B cell (primary cell): ENCODE results near the gene HOGA1. TPM values are rescaled to one million over a fixed set of nuclear protein-coding genes. Genes with fewer than 3 reads are reported as not detected.
A peak's percentile ranks its signal among the peaks of the same experiment; 100 is the strongest.
"Not testable (repeated sequence)": the region's sequence is repeated elsewhere in the genome, so short reads cannot be mapped to it uniquely, and the experiment has no call there.

Experiments
- ATAC-seq: fragments of 200-7000 bp; cut with Tn5 transposase; one replicate; pipeline ENCODE4 v1.10.0; 2021; ENCODE audit warnings: low read depth, mild to moderate bottlenecking, moderate number of reproducible peaks, moderate library complexity
- CTCF ChIA-PET: fragments of 350-600 bp; sonication (Branson Sonifier 250); formaldehyde crosslinking; loops from one replicate; lab custom pipeline; 2021; ENCODE audit warnings: antibody characterized with exemption, inconsistent platforms; lab: Charles Lee
- POLR2A ChIA-PET: fragments of 350-600 bp; sonication (Branson Sonifier 250); formaldehyde crosslinking; loops from one replicate; lab custom pipeline; 2021; ENCODE audit warnings: antibody characterized with exemption; lab: Charles Lee
- DNase-seq: peaks from one replicate; pipeline ENCODE4 v3.0.0; 2013
- H2AFZ ChIP-seq: 2 replicates; pipeline ENCODE4 v1.6.1; 2012; ENCODE audit warnings: mild to moderate bottlenecking, low read depth, low read length; ENCODE audit not compliant: insufficient read depth, poor library complexity, severe bottlenecking
- H3K27ac ChIP-seq, 2 donors: 1 replicate in 1 of 2; 2 replicates in 1 of 2; pipeline ENCODE4 v1.5.1; 2012 to 2013; ENCODE audit warnings: low read length in 2 of 2, mild to moderate bottlenecking in 2 of 2, moderate library complexity in 1 of 2
- H3K27me3 ChIP-seq, 4 experiments: fragments of 200-600 bp in 1 of 4; sonication (generic) in 1 of 4; replicated peaks in 1 of 4; 1 replicate in 2 of 4; 2 replicates in 2 of 4; pipeline versions ENCODE4 v1.6.1 to v1.7.0; 2013 to 2016; ENCODE audit warnings: low read length in 3 of 4, mild to moderate bottlenecking in 2 of 4, mixed read lengths in 1 of 4, moderate library complexity in 1 of 4; ENCODE audit not compliant: insufficient read depth in 4 of 4, control insufficient read depth in 3 of 4; ENCODE audit errors: control extremely low read depth in 1 of 4
- H3K36me3 ChIP-seq, 2 experiments: replicated peaks in 1 of 2; 1 replicate in 1 of 2; 2 replicates in 1 of 2; pipeline versions ENCODE4 v1.6.1 to v1.7.1; 2013; ENCODE audit warnings: low read length in 1 of 2; ENCODE audit not compliant: insufficient read depth in 2 of 2, control insufficient read depth in 1 of 2; ENCODE audit errors: control extremely low read depth in 1 of 2, extremely low read depth in 1 of 2
- H3K4me1 ChIP-seq, 2 donors: fragments of 200-600 bp in 1 of 2; sonication (generic) in 1 of 2; 1 replicate in 1 of 2; 2 replicates in 1 of 2; pipeline versions ENCODE4 v1.5.1 to v1.6.1; 2013 to 2017; ENCODE audit warnings: low read length in 2 of 2; ENCODE audit not compliant: control insufficient read depth in 2 of 2, insufficient read depth in 2 of 2
- H3K4me2 ChIP-seq: replicated peaks from 2 replicates; pipeline ENCODE3; 2012; ENCODE audit warnings: mild to moderate bottlenecking, low read depth, low read length; ENCODE audit not compliant: poor library complexity, severe bottlenecking
- H3K4me3 ChIP-seq, 5 experiments: fragments of 200-600 bp in 1 of 5; sonication (generic) in 1 of 5; 1 replicate in 3 of 5; 2 replicates in 2 of 5; pipeline versions ENCODE4 v1.5.1 to v1.7.0; 2011 to 2016; ENCODE audit warnings: low read length in 4 of 5, mild to moderate bottlenecking in 4 of 5, low read depth in 2 of 5, control low read depth in 1 of 5, moderate library complexity in 1 of 5; ENCODE audit not compliant: insufficient read depth in 1 of 5; ENCODE audit errors: control extremely low read depth in 1 of 5, extremely low read depth in 1 of 5
- H3K79me2 ChIP-seq: fragments of 200-600 bp; sonication (generic); one replicate; pipeline ENCODE4 v1.6.0; 2016; ENCODE audit warnings: low read length; ENCODE audit not compliant: control insufficient read depth, insufficient read depth
- H3K9ac ChIP-seq: fragments of 200-600 bp; sonication (generic); 2 replicates; pipeline ENCODE4 v1.6.1; 2017; ENCODE audit warnings: mild to moderate bottlenecking, low read length, moderate library complexity
- H3K9me3 ChIP-seq, 3 donors: one replicate each; pipeline versions ENCODE4 v1.6.1 to v1.7.1; 2013; ENCODE audit warnings: low read length in 2 of 3; ENCODE audit not compliant: control insufficient read depth in 2 of 3, insufficient read depth in 1 of 3; ENCODE audit errors: control extremely low read depth in 1 of 3
- H4K20me1 ChIP-seq: 2 replicates; pipeline ENCODE4 v1.6.0; 2012; ENCODE audit warnings: mild to moderate bottlenecking, low read length; ENCODE audit not compliant: insufficient read depth, control insufficient read depth, poor library complexity, severe bottlenecking
- H3K27ac Mint-ChIP-seq: one replicate; pipeline ENCODE4 v1.8.0; 2021; ENCODE audit warnings: mixed read lengths
- H3K27me3 Mint-ChIP-seq: one replicate; pipeline ENCODE4 v1.8.0; 2021; ENCODE audit warnings: mixed read lengths
- H3K4me1 Mint-ChIP-seq: one replicate; pipeline ENCODE4 v1.8.0; 2021; ENCODE audit warnings: mixed read lengths
- H3K4me3 Mint-ChIP-seq: one replicate; pipeline ENCODE4 v1.8.0; 2021; ENCODE audit warnings: mixed read lengths
- H3K9me3 Mint-ChIP-seq: one replicate; pipeline ENCODE4 v1.8.0; 2022; ENCODE audit warnings: mixed read lengths; ENCODE audit not compliant: insufficient read depth
- EZH2 ChIP-seq: IDR thresholded peaks from 2 replicates; pipeline ENCODE4 v1.6.1; 2012; ENCODE audit warnings: borderline replicate concordance, low read depth, mild to moderate bottlenecking, moderate library complexity, low read length; ENCODE audit not compliant: insufficient read depth, poor library complexity, severe bottlenecking
- WGBS: methylation state at CpG from one replicate; pipeline ENCODE4 v1.1.5; 2013; ENCODE audit warnings: missing lambda C conversion rate; ENCODE audit not compliant: insufficient coverage; 5-methylcytosine and 5-hydroxymethylcytosine counted together
- intact Hi-C: fragments of 100-400 bp; cut with micrococcal nuclease; formaldehyde crosslinking; loops from one replicate; pipeline ENCODE4 v1.10.0; 2022
- polyA plus RNA-seq: library from polyadenylated mRNA; depleted of rRNA; stranded (reverse); fragments of >200 nt; gene quantifications from 2 replicates; pipeline ENCODE4 v1.2.3, GENCODE V29; 2012
- total RNA-seq, 2 donors: library from RNA; stranded (reverse); fragments of 120-200 nt in 1 of 2; gene quantifications; 1 replicate in 1 of 2; 2 replicates in 1 of 2; pipeline versions ENCODE4 v1.2.3 to v1.2.4, GENCODE V29; 2013 to 2022
- TF ChIP-seq, protein P1 (sequence below): fragments of 200-600 bp; IDR thresholded peaks from one replicate; pipeline ENCODE4 v1.8.0; 2022; ENCODE audit warnings: antibody characterized with exemption, mild to moderate bottlenecking

Gene HOGA1
- total and polyA plus RNA-seq, 2 donors (not counting 1 experiment from before 2014, with no cell fraction given), result not detected

DNA sequence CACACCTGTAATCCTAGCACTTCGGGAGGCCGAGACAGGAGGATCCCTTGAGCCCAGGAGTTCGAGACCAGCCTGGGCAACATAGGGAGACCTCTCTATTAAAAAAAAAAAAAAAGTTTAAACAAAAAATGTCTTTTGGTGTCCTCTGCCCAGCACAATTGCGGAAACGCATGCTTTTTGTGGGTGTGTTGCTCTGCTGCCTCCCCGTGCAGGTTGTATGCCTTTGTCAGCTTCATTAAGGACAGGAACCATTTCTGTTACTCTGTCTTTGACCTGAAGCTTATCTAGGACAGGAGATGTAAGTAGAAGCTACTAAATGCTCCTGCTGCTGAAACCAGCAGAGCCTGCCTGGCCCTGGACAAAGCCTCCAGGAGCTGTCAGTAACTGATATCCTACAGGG is 32.9 kb upstream of the HOGA1 start:
- peaks cover 3% of the 10 kb centered on the region for H3K9me3 Mint-ChIP-seq
- no peak overlapping the region for H3K4me2 ChIP-seq
- no peaks in the 10 kb centered on the region for H3K4me1 Mint-ChIP-seq
- intact Hi-C loops, result no loop called here
- H4K20me1 ChIP-seq, result no peaks in the 10 kb centered on the region
- ChIA-PET CTCF (interaction anchor here (0.7 to 6.8 kb wide), 7 partner anchors 16 to 273 kb away, joined by 3 to 96 read pairs (median 5); no protein-coding TSS in a partner anchor), POLR2A (interaction anchor here (0.7 kb wide), 1 partner anchor 143 kb away, joined by 4 read pairs; no protein-coding TSS in a partner anchor)
- TF ChIP-seq, protein P1, sequence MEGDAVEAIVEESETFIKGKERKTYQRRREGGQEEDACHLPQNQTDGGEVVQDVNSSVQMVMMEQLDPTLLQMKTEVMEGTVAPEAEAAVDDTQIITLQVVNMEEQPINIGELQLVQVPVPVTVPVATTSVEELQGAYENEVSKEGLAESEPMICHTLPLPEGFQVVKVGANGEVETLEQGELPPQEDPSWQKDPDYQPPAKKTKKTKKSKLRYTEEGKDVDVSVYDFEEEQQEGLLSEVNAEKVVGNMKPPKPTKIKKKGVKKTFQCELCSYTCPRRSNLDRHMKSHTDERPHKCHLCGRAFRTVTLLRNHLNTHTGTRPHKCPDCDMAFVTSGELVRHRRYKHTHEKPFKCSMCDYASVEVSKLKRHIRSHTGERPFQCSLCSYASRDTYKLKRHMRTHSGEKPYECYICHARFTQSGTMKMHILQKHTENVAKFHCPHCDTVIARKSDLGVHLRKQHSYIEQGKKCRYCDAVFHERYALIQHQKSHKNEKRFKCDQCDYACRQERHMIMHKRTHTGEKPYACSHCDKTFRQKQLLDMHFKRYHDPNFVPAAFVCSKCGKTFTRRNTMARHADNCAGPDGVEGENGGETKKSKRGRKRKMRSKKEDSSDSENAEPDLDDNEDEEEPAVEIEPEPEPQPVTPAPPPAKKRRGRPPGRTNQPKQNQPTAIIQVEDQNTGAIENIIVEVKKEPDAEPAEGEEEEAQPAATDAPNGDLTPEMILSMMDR, result no peak
- no peak for TF ChIP-seq EZH2
- H3K27ac Mint-ChIP-seq, result no peak overlapping the region
- peaks cover 0 to 9% (median 0%) of the 10 kb centered on the region in 3 donors for H3K9me3 ChIP-seq
- H3K4me3 ChIP-seq, result no peak overlapping the region
- DNase-seq (no peak), ATAC-seq (no peak)
- H2AFZ ChIP-seq, result no peak overlapping the region
- H3K36me3 ChIP-seq, result no peaks in the 10 kb centered on the region
- no peak overlapping the region for H3K9ac ChIP-seq
- no peaks in the 10 kb centered on the region for H3K4me1 ChIP-seq
- no peaks in the 10 kb centered on the region for H3K79me2 ChIP-seq
- 100% methylated on average over 3 of the region's 6 CpGs for WGBS
- H3K27me3 Mint-ChIP-seq, result peaks cover 3% of the 10 kb centered on the region
- H3K27ac ChIP-seq, result no peak overlapping the region
- H3K27me3 ChIP-seq, result no peaks in the 10 kb centered on the region
- H3K4me3 Mint-ChIP-seq, result no peak overlapping the region

DNA sequence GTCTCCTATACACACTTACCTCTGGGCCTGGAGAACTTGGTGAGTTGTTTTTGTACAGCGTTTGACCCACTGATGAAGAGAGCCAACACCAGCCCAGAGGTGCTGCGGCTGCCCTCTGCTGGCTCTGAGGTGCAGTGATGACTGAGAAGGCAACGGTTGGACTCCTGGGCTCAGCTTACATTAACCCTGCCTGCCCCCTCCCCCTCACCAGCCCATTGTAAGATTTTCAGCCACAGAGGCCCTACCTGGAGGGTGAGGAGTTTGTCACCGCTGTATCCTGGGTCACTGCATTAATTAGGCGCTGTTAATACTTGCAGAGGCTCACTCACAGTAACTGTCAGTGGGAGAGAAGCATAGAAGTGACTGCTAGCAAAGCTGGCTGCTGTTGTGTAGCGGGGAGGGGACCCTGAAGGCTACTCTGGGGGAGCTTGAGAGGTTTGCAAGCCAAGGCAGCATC is 30.6 kb upstream of the HOGA1 start:
- TF ChIP-seq, protein P1, result peak; percentile 73
- no peak for TF ChIP-seq EZH2
- peaks cover 0 to 9% (median 0%) of the 10 kb centered on the region in 3 donors for H3K9me3 ChIP-seq
- H3K9me3 Mint-ChIP-seq, result peaks cover 3% of the 10 kb centered on the region
- no peaks in the 10 kb centered on the region for H3K4me1 ChIP-seq
- H3K27ac ChIP-seq, result no peak overlapping the region
- H3K4me3 ChIP-seq, result no peak overlapping the region
- H3K9ac ChIP-seq, result no peak overlapping the region
- intact Hi-C loops, result loop anchor here (2.0 kb wide), 1 partner anchor 275 kb away; no protein-coding TSS in a partner anchor
- no peaks in the 10 kb centered on the region for H3K36me3 ChIP-seq
- DNase-seq (peak; percentile 59), ATAC-seq (peak; percentile 81)
- H4K20me1 ChIP-seq, result no peaks in the 10 kb centered on the region
- POLR2A ChIA-PET, result no interaction called here
- 52% methylated on average over 3 of the region's 6 CpGs for WGBS
- H2AFZ ChIP-seq, result no peak overlapping the region
- no peaks in the 10 kb centered on the region for H3K4me1 Mint-ChIP-seq
- CTCF ChIA-PET, result interaction anchor here (0.7 to 6.8 kb wide), 24 partner anchors 9 to 481 kb away, joined by 3 to 96 read pairs (median 4); partner anchors contain the start of genes ANKRD2 and RRP12
- H3K79me2 ChIP-seq, result no peaks in the 10 kb centered on the region
- no peaks in the 10 kb centered on the region for H3K27me3 ChIP-seq
- no peaks in the 10 kb centered on the region for H3K27me3 Mint-ChIP-seq
- H3K27ac Mint-ChIP-seq, result no peak overlapping the region
- no peak overlapping the region for H3K4me2 ChIP-seq
- no peak overlapping the region for H3K4me3 Mint-ChIP-seq

DNA sequence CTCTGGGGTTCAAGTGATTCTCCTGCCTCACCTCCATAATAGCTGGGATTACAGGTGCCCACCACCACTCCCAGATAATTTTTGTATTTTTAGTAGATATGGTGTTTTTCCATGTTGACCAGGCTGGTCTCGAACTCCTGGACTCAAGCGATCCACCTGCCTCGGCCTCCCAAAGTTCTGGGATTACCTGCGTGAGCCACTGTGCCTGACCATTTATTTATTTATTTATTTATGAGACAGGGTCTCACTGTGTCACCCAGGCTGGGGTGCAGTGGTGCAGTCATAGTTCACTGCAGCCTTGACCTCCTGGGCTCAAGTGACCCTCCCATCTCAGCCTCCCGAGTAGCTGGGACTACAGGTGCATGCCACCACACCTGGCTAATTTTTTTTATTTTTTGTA is 29.9 kb upstream of the HOGA1 start:
- H3K27me3 ChIP-seq, H4K20me1 ChIP-seq, ATAC-seq, H3K4me3 ChIP-seq, H3K4me3 Mint-ChIP-seq, H3K79me2 ChIP-seq, H3K36me3 ChIP-seq, H3K27me3 Mint-ChIP-seq, intact Hi-C loops, H3K4me2 ChIP-seq, H2AFZ ChIP-seq, POLR2A ChIA-PET, H3K27ac ChIP-seq, H3K9me3 Mint-ChIP-seq, H3K9ac ChIP-seq, DNase-seq, H3K9me3 ChIP-seq, H3K4me1 ChIP-seq, H3K4me1 Mint-ChIP-seq, H3K27ac Mint-ChIP-seq: not testable (repeated sequence)
- CTCF ChIA-PET, result interaction anchor here (0.7 to 6.8 kb wide), 16 partner anchors 10 to 275 kb away, joined by 3 to 96 read pairs (median 4); partner anchors contain the start of genes ANKRD2 and RRP12
- 100% methylated on average over 1 of the region's 5 CpGs for WGBS
